ENCODE measurements around the gene BACH2. TPM values are rescaled to one million over a fixed set of nuclear protein-coding genes. Genes with fewer than 3 reads are reported as not detected.

The BACH2 gene
- total and polyA plus RNA-seq, 9 of the 15 experiments (the other 6 are each of a cell fraction or from before 2014, with no cell fraction given), result 0.06 to 3.1 (median 0.59) TPM

- TF ChIP-seq, protein P1, sequence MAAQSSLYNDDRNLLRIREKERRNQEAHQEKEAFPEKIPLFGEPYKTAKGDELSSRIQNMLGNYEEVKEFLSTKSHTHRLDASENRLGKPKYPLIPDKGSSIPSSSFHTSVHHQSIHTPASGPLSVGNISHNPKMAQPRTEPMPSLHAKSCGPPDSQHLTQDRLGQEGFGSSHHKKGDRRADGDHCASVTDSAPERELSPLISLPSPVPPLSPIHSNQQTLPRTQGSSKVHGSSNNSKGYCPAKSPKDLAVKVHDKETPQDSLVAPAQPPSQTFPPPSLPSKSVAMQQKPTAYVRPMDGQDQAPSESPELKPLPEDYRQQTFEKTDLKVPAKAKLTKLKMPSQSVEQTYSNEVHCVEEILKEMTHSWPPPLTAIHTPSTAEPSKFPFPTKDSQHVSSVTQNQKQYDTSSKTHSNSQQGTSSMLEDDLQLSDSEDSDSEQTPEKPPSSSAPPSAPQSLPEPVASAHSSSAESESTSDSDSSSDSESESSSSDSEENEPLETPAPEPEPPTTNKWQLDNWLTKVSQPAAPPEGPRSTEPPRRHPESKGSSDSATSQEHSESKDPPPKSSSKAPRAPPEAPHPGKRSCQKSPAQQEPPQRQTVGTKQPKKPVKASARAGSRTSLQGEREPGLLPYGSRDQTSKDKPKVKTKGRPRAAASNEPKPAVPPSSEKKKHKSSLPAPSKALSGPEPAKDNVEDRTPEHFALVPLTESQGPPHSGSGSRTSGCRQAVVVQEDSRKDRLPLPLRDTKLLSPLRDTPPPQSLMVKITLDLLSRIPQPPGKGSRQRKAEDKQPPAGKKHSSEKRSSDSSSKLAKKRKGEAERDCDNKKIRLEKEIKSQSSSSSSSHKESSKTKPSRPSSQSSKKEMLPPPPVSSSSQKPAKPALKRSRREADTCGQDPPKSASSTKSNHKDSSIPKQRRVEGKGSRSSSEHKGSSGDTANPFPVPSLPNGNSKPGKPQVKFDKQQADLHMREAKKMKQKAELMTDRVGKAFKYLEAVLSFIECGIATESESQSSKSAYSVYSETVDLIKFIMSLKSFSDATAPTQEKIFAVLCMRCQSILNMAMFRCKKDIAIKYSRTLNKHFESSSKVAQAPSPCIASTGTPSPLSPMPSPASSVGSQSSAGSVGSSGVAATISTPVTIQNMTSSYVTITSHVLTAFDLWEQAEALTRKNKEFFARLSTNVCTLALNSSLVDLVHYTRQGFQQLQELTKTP (IDR thresholded peaks at IDR 0.05; ENCODE audit: low read depth in 1 of 2, partially characterized antibody in 2 of 2), result no peak
- no peak for TF ChIP-seq SMARCA4 (IDR thresholded peaks at IDR 0.05)
Observed at GRCh38 chr6:90294614-90294988, 2.0 kb downstream of the BACH2 start (continued).

DNA sequence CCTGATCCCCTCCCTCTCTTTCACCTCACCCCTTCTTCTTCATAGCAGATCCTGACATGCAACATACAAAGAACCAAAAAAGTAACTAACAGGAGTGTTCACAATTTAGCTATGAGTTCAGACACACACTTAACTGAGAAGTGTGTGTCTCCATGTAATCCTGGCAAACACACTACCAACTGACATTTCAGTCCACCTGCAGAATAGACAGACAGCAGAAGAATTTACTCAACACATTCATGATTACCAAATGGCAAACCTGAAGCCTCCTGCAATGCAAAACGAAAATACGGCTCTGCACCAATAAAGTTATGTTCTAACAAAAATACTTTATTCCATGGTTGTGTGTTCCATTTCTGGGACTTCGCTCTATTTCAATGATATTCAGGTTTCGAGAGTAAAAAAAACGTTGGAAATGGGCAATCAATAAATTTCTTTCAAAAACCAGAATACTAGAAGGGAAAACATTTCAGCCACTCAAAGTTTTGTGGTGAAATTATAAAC is 2.6 kb downstream of the BACH2 start:
- no peaks in the 10 kb centered on the region for H3K79me2 ChIP-seq (ENCODE audit: control insufficient read depth, insufficient read depth, low read length)
- no peaks in the 10 kb centered on the region for H3K36me3 ChIP-seq (ENCODE audit: control insufficient read depth, insufficient read depth, low read length)
- H3K4me3 ChIP-seq, result no peak overlapping the region
- 61% methylated on average over 5 of the region's 5 CpGs for WGBS (ENCODE audit: insufficient coverage, low coverage, missing lambda C conversion rate)
- ATAC-seq (no peak), FAIRE-seq (no peak), DNase-seq (ENCODE audit: extremely low read depth in 1 of 4, low spot score in 3 of 4) (no peak)
- in situ Hi-C loops (cut with MboI) (no loop called here), intact Hi-C loops (cut with micrococcal nuclease) (no loop called here)
- H3K27me3 ChIP-seq (ENCODE audit: control insufficient read depth in 2 of 2, insufficient read depth in 2 of 2, low read length in 2 of 2), result peaks cover 13 to 24% of the 10 kb centered on the region in 2 experiments; a peak in 4 of 5 replicates
- POLR2A ChIA-PET, result interaction anchor here (0.8 kb wide), 1 partner anchor 10 kb away, joined by 4 read pairs; no protein-coding TSS in a partner anchor
- H3K9me1 ChIP-seq (ENCODE audit: control insufficient read depth, insufficient read depth, low read length), result no peaks in the 10 kb centered on the region
- BruUV-seq (replicated peaks), result no TSS peak
- H2AFZ ChIP-seq (ENCODE audit: low read depth, low read length), result no peak overlapping the region
- H4K20me1 ChIP-seq (replicated peaks; ENCODE audit: control insufficient read depth, insufficient read depth, low read length), result no peaks in the 10 kb centered on the region; the same call in 1 of the 2 replicates
- H3K4me1 ChIP-seq (replicated peaks in 1 of 2; ENCODE audit: control insufficient read depth in 2 of 2, insufficient read depth in 2 of 2, low read length in 2 of 2), result peaks cover 6 to 23% of the 10 kb centered on the region in 2 experiments; a peak in 4 of 5 replicates
- no peak overlapping the region for H3K9ac ChIP-seq (ENCODE audit: insufficient read depth in 1 of 2, low read depth in 2 of 2, low read length in 2 of 2)
- no peak overlapping the region for H3K27ac ChIP-seq (ENCODE audit: extremely low read depth, low read depth, low read length)
- peak; percentile 38 for TF ChIP-seq CBX8 (IDR thresholded peaks at IDR 0.05; ENCODE audit: borderline replicate concordance, extremely low read depth, low read depth, low read length, poor library complexity, severe bottlenecking)
- peak; percentile 71 for TF ChIP-seq ZBTB40 (IDR thresholded peaks at IDR 0.05)
- 0 out of 2 replicates have a peak, but pooled peaks have one; percentile 53 for TF ChIP-seq ZBTB40 (CRISPR knock-in tag; IDR thresholded peaks at IDR 0.05)
- no peak for TF ChIP-seq ZNF644 (tag; IDR thresholded peaks at IDR 0.05; ENCODE audit: low read depth)
- CTCF ChIA-PET (ENCODE audit: low intra/inter-chr PET ratio), result no interaction called here
- no peaks in the 10 kb centered on the region for H3K9me3 ChIP-seq (replicated peaks; ENCODE audit: control insufficient read depth, insufficient read depth, low read depth, low read length)
- H3K4me2 ChIP-seq (ENCODE audit: insufficient read depth, low read length), result no peak overlapping the region

All from K562 (cell line).